ENCODE data around the gene CDKL1.

CDKL1 gene

GRCh38 chr14:50396631-50397389, at the start of gene CDKL1:
CDKL1 (minus strand) TSS chr14:50396881; CDS start chr14:50395868, 1,013 bp downstream.
- Histone ChIP-seq H3K4me1 (ENCODE audit: control insufficient read depth, insufficient read depth, low read length) (peaks cover 20% of the 10 kb centered on the region), H3K27me3 (ENCODE audit: control insufficient read depth in 1 of 2, insufficient read depth in 2 of 2, low read length in 2 of 2) (no peaks in the 10 kb centered on the region), H3K27ac (ENCODE audit: low read length) (peak within 1 kb of the TSS; percentile 64), H3K4me3 (ENCODE audit: low read length in 2 of 2) (peak within 1 kb of the TSS; percentile 86 to 98), H3K36me3 (ENCODE audit: control insufficient read depth in 2 of 2, insufficient read depth in 2 of 2, low read length in 2 of 2) (no peaks in the 10 kb centered on the region), H3K9me3 (ENCODE audit: control insufficient read depth in 2 of 2, low read length in 2 of 2) (no peaks in the 10 kb centered on the region), H3K9ac (ENCODE audit: low read length in 2 of 2) (peak within 1 kb of the TSS; percentile 79 to 82)

- H3K9me3 ChIP-seq (ENCODE audit: control insufficient read depth in 2 of 2, low read length in 2 of 2): no peaks in the 10 kb centered on the region
- H3K4me3 ChIP-seq (ENCODE audit: low read length in 2 of 2): no peak overlapping the region
- peaks cover 2 to 24% of the 10 kb centered on the region in 2 donors for H3K36me3 ChIP-seq (ENCODE audit: control insufficient read depth in 2 of 2, insufficient read depth in 2 of 2, low read length in 2 of 2)
Measured at GRCh38 chr14:50434528-50434927, 37.8 kb upstream of the CDKL1 start.

GRCh38 chr14:50432131-50432530, 35.5 kb upstream of the CDKL1 start:
- Histone ChIP-seq H3K27me3 (ENCODE audit: control insufficient read depth in 1 of 2, insufficient read depth in 2 of 2, low read length in 2 of 2) (no peaks in the 10 kb centered on the region), H3K27ac (ENCODE audit: low read length) (no peak overlapping the region), H3K4me3 (ENCODE audit: low read length in 2 of 2) (no peak overlapping the region), H3K9ac (ENCODE audit: low read length in 2 of 2) (no peak overlapping the region), H3K4me1 (ENCODE audit: control insufficient read depth, insufficient read depth, low read length) (no peaks in the 10 kb centered on the region), H3K9me3 (ENCODE audit: control insufficient read depth in 2 of 2, low read length in 2 of 2) (no peaks in the 10 kb centered on the region), H3K36me3 (ENCODE audit: control insufficient read depth in 2 of 2, insufficient read depth in 2 of 2, low read length in 2 of 2) (peaks cover 2 to 18% of the 10 kb centered on the region in 2 donors)

More at GRCh38 chr14:50434528-50434927, 37.8 kb upstream of the CDKL1 start:
- Histone ChIP-seq H3K9ac (ENCODE audit: low read length in 2 of 2) (no peak overlapping the region), H3K27ac (ENCODE audit: low read length) (no peak overlapping the region), H3K27me3 (ENCODE audit: control insufficient read depth in 1 of 2, insufficient read depth in 2 of 2, low read length in 2 of 2) (no peaks in the 10 kb centered on the region), H3K4me1 (ENCODE audit: control insufficient read depth, insufficient read depth, low read length) (no peaks in the 10 kb centered on the region)

- H3K9me3 ChIP-seq (ENCODE audit: control insufficient read depth in 2 of 2, low read length in 2 of 2): no peaks in the 10 kb centered on the region
- no peak overlapping the region for H3K9ac ChIP-seq (ENCODE audit: low read length in 2 of 2)
- no peak overlapping the region for H3K4me3 ChIP-seq (ENCODE audit: low read length in 2 of 2)
- peaks cover 5 to 9% of the 10 kb centered on the region in 2 donors for H3K36me3 ChIP-seq (ENCODE audit: control insufficient read depth in 2 of 2, insufficient read depth in 2 of 2, low read length in 2 of 2)
- no peaks in the 10 kb centered on the region for H3K4me1 ChIP-seq (ENCODE audit: control insufficient read depth, insufficient read depth, low read length)
- no peak overlapping the region for H3K27ac ChIP-seq (ENCODE audit: low read length)
- no peaks in the 10 kb centered on the region for H3K27me3 ChIP-seq (ENCODE audit: control insufficient read depth in 1 of 2, insufficient read depth in 2 of 2, low read length in 2 of 2)
Measured at GRCh38 chr14:50425816-50426215, 29.1 kb upstream of the CDKL1 start.

- Histone ChIP-seq H3K4me1 (ENCODE audit: control insufficient read depth, insufficient read depth, low read length) (no peaks in the 10 kb centered on the region), H3K9me3 (ENCODE audit: control insufficient read depth in 2 of 2, low read length in 2 of 2) (no peaks in the 10 kb centered on the region), H3K27me3 (ENCODE audit: control insufficient read depth in 1 of 2, insufficient read depth in 2 of 2, low read length in 2 of 2) (no peaks in the 10 kb centered on the region), H3K4me3 (ENCODE audit: low read length in 2 of 2) (no peak overlapping the region), H3K9ac (ENCODE audit: low read length in 2 of 2) (no peak overlapping the region), H3K36me3 (ENCODE audit: control insufficient read depth in 2 of 2, insufficient read depth in 2 of 2, low read length in 2 of 2) (peaks cover 8 to 9% of the 10 kb centered on the region in 2 donors), H3K27ac (ENCODE audit: low read length) (no peak overlapping the region)
Measured at GRCh38 chr14:50425105-50425504, 28.4 kb upstream of the CDKL1 start.

- no peaks in the 10 kb centered on the region for H3K27me3 ChIP-seq (ENCODE audit: control insufficient read depth in 1 of 2, insufficient read depth in 2 of 2, low read length in 2 of 2)
- H3K36me3 ChIP-seq (ENCODE audit: control insufficient read depth in 2 of 2, insufficient read depth in 2 of 2, low read length in 2 of 2): peaks cover 9 to 14% of the 10 kb centered on the region in 2 donors
- H3K4me1 ChIP-seq (ENCODE audit: control insufficient read depth, insufficient read depth, low read length): no peaks in the 10 kb centered on the region
- no peaks in the 10 kb centered on the region for H3K9me3 ChIP-seq (ENCODE audit: control insufficient read depth in 2 of 2, low read length in 2 of 2)
- no peak overlapping the region for H3K9ac ChIP-seq (ENCODE audit: low read length in 2 of 2)
- no peak overlapping the region for H3K27ac ChIP-seq (ENCODE audit: low read length)
- no peak overlapping the region for H3K4me3 ChIP-seq (ENCODE audit: low read length in 2 of 2)
Measured at GRCh38 chr14:50423529-50423928, 26.8 kb upstream of the CDKL1 start.

- no peaks in the 10 kb centered on the region for H3K27me3 ChIP-seq (ENCODE audit: control insufficient read depth in 1 of 2, insufficient read depth in 2 of 2, low read length in 2 of 2)
- H3K4me3 ChIP-seq (ENCODE audit: low read length in 2 of 2): no peak overlapping the region
- peaks cover 10 to 14% of the 10 kb centered on the region in 2 donors for H3K36me3 ChIP-seq (ENCODE audit: control insufficient read depth in 2 of 2, insufficient read depth in 2 of 2, low read length in 2 of 2)
- H3K9me3 ChIP-seq (ENCODE audit: control insufficient read depth in 2 of 2, low read length in 2 of 2): no peaks in the 10 kb centered on the region
- no peaks in the 10 kb centered on the region for H3K4me1 ChIP-seq (ENCODE audit: control insufficient read depth, insufficient read depth, low read length)
- H3K27ac ChIP-seq (ENCODE audit: low read length): no peak overlapping the region
- no peak overlapping the region for H3K9ac ChIP-seq (ENCODE audit: low read length in 2 of 2)
Measured at GRCh38 chr14:50421499-50421898, 24.8 kb upstream of the CDKL1 start.

GRCh38 chr14:50417853-50418252, 21.2 kb upstream of the CDKL1 start:
- H3K27ac ChIP-seq (ENCODE audit: low read length): no peak overlapping the region

GRCh38 chr14:50410921-50411320, 14.2 kb upstream of the CDKL1 start:
- Histone ChIP-seq H3K9me3 (ENCODE audit: control insufficient read depth in 2 of 2, low read length in 2 of 2) (no peaks in the 10 kb centered on the region), H3K4me1 (ENCODE audit: control insufficient read depth, insufficient read depth, low read length) (no peaks in the 10 kb centered on the region), H3K36me3 (ENCODE audit: control insufficient read depth in 2 of 2, insufficient read depth in 2 of 2, low read length in 2 of 2) (no peaks in the 10 kb centered on the region), H3K27ac (ENCODE audit: low read length) (no peak overlapping the region), H3K27me3 (ENCODE audit: control insufficient read depth in 1 of 2, insufficient read depth in 2 of 2, low read length in 2 of 2) (no peaks in the 10 kb centered on the region), H3K9ac (ENCODE audit: low read length in 2 of 2) (no peak overlapping the region), H3K4me3 (ENCODE audit: low read length in 2 of 2) (no peak overlapping the region)

More at GRCh38 chr14:50417853-50418252, 21.2 kb upstream of the CDKL1 start:
- no peak overlapping the region for H3K4me3 ChIP-seq (ENCODE audit: low read length in 2 of 2)
- no peaks in the 10 kb centered on the region for H3K27me3 ChIP-seq (ENCODE audit: control insufficient read depth in 1 of 2, insufficient read depth in 2 of 2, low read length in 2 of 2)
- H3K9me3 ChIP-seq (ENCODE audit: control insufficient read depth in 2 of 2, low read length in 2 of 2): no peaks in the 10 kb centered on the region
- H3K4me1 ChIP-seq (ENCODE audit: control insufficient read depth, insufficient read depth, low read length): no peaks in the 10 kb centered on the region
- H3K36me3 ChIP-seq (ENCODE audit: control insufficient read depth in 2 of 2, insufficient read depth in 2 of 2, low read length in 2 of 2): peaks cover 8 to 10% of the 10 kb centered on the region in 2 donors
- no peak overlapping the region for H3K9ac ChIP-seq (ENCODE audit: low read length in 2 of 2)

- Histone ChIP-seq H3K27me3 (ENCODE audit: control insufficient read depth in 1 of 2, insufficient read depth in 2 of 2, low read length in 2 of 2) (no peaks in the 10 kb centered on the region), H3K36me3 (ENCODE audit: control insufficient read depth in 2 of 2, insufficient read depth in 2 of 2, low read length in 2 of 2) (no peaks in the 10 kb centered on the region), H3K4me3 (ENCODE audit: low read length in 2 of 2) (no peak overlapping the region), H3K9me3 (ENCODE audit: control insufficient read depth in 2 of 2, low read length in 2 of 2) (no peaks in the 10 kb centered on the region), H3K9ac (ENCODE audit: low read length in 2 of 2) (no peak overlapping the region), H3K4me1 (ENCODE audit: control insufficient read depth, insufficient read depth, low read length) (no peaks in the 10 kb centered on the region), H3K27ac (ENCODE audit: low read length) (no peak overlapping the region)
Measured at GRCh38 chr14:50410071-50410470, 13.4 kb upstream of the CDKL1 start.

GRCh38 chr14:50407111-50407812, 10.6 kb upstream of the CDKL1 start:
- no peaks in the 10 kb centered on the region for H3K27me3 ChIP-seq (ENCODE audit: control insufficient read depth in 1 of 2, insufficient read depth in 2 of 2, low read length in 2 of 2)
- no peak overlapping the region for H3K4me3 ChIP-seq (ENCODE audit: low read length in 2 of 2)
- no peaks in the 10 kb centered on the region for H3K4me1 ChIP-seq (ENCODE audit: control insufficient read depth, insufficient read depth, low read length)
- H3K9me3 ChIP-seq (ENCODE audit: control insufficient read depth in 2 of 2, low read length in 2 of 2): no peaks in the 10 kb centered on the region
- H3K36me3 ChIP-seq (ENCODE audit: control insufficient read depth in 2 of 2, insufficient read depth in 2 of 2, low read length in 2 of 2): no peaks in the 10 kb centered on the region
- no peak overlapping the region for H3K27ac ChIP-seq (ENCODE audit: low read length)
- H3K9ac ChIP-seq (ENCODE audit: low read length in 2 of 2): no peak overlapping the region
